ENCODE data around the gene FUT4. TPM values are rescaled to one million over a fixed set of nuclear protein-coding genes. Genes with fewer than 3 reads are reported as not detected.
A peak's percentile ranks its signal among the peaks of the same experiment; 100 is the strongest.

Gene FUT4
- total and polyA plus RNA-seq, 2 experiments from 2014 or later: 5.9 to 13.9 TPM

DNA sequence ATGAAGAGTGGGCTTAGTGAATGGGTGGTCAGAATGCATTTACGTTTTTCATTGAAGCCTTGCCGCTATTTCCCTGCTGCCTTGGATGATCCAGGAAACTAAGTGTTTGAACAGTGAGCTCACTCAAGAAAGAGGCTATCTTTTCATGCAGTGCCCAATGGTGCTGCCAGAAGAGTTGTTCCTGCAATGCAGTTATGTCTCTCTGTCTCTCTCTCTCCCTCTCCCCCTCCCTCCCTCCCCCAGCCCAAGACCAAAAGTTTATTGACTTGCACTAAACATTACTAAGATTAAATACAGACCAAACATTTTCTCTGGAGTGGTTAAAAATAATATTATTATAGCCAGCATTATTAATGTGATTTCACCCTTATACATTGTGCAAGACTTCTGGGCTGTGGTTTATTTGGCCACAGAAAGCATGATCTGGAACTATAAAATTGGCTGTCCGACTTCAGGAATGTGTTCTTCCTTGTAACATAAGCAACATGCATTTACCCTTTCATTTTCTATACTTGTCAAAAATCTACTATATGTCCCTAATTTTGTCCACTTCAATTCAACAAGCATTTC, 6.6 kb upstream of the FUT4 start:
- TF ChIP-seq EZH2 (IDR thresholded peaks at IDR 0.05; ENCODE audit: borderline replicate concordance): no peak
- TF ChIP-seq, protein P1, sequence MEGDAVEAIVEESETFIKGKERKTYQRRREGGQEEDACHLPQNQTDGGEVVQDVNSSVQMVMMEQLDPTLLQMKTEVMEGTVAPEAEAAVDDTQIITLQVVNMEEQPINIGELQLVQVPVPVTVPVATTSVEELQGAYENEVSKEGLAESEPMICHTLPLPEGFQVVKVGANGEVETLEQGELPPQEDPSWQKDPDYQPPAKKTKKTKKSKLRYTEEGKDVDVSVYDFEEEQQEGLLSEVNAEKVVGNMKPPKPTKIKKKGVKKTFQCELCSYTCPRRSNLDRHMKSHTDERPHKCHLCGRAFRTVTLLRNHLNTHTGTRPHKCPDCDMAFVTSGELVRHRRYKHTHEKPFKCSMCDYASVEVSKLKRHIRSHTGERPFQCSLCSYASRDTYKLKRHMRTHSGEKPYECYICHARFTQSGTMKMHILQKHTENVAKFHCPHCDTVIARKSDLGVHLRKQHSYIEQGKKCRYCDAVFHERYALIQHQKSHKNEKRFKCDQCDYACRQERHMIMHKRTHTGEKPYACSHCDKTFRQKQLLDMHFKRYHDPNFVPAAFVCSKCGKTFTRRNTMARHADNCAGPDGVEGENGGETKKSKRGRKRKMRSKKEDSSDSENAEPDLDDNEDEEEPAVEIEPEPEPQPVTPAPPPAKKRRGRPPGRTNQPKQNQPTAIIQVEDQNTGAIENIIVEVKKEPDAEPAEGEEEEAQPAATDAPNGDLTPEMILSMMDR (IDR thresholded peaks at IDR 0.05; ENCODE audit: poor library complexity): no peak
- no peak for TF ChIP-seq EZH2phosphoT487 (IDR thresholded peaks at IDR 0.05; ENCODE audit: low read depth, severe bottlenecking, unreplicated experiment)
- Histone ChIP-seq H3K27me3 (no peaks in the 10 kb centered on the region), H3K27ac (no peak overlapping the region), H3K4me2 (no peak overlapping the region), H2AFZ (no peak overlapping the region), H3K9me2 (replicated peaks; ENCODE audit: insufficient read depth) (no peaks in the 10 kb centered on the region), H3K4me1 (ENCODE audit: insufficient read depth) (no peaks in the 10 kb centered on the region), H4K20me1 (ENCODE audit: insufficient read depth, poor library complexity, severe bottlenecking) (no peaks in the 10 kb centered on the region), H3K9me3 (ENCODE audit: low read depth) (no peaks in the 10 kb centered on the region), H3K36me3 (replicated peaks; ENCODE audit: insufficient read depth, low read depth) (no peaks in the 10 kb centered on the region), H3K79me2 (no peaks in the 10 kb centered on the region), H3K4me3 (no peak overlapping the region)
- 46% methylated on average over 3 of the region's 3 CpGs for WGBS (ENCODE audit: low lambda C conversion rate, missing lambda C conversion rate)
- no peak for DNase-seq (ENCODE audit: low spot score)

DNA sequence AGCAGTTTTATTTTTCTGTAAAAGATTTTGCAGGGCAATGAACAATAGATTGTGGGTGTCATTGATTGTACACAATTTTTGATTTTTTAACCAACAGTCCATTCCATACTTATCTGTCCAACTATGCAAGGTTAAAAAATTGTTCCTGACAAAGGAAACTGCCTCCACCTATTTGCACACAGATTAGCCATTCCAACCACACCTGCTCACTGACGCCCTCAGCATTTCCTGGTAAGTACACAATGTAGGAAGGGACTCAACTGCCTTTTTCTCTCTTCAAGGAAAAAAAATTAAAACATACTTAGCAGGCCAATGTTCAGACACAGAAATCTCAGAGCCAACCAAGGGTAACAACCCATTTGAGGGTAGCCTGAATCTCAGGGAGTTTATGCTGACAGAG, 4.3 kb upstream of the FUT4 start:
- H3K27me3 ChIP-seq: no peaks in the 10 kb centered on the region
- H3K27ac ChIP-seq: peak overlapping the region; percentile 85
- H3K36me3 ChIP-seq (replicated peaks; ENCODE audit: insufficient read depth, low read depth): no peaks in the 10 kb centered on the region
- peaks cover 3% of the 10 kb centered on the region for H3K79me2 ChIP-seq
- peaks cover 8% of the 10 kb centered on the region for H3K4me1 ChIP-seq (ENCODE audit: insufficient read depth)
- WGBS (ENCODE audit: low lambda C conversion rate, missing lambda C conversion rate): 61% methylated on average over 1 of the region's 1 CpG
- no peak overlapping the region for H2AFZ ChIP-seq
- no peak overlapping the region for H3K4me3 ChIP-seq
- H3K9me2 ChIP-seq (replicated peaks; ENCODE audit: insufficient read depth): no peaks in the 10 kb centered on the region
- H4K20me1 ChIP-seq (ENCODE audit: insufficient read depth, poor library complexity, severe bottlenecking): no peaks in the 10 kb centered on the region
- TF ChIP-seq EZH2phosphoT487 (IDR thresholded peaks at IDR 0.05; ENCODE audit: low read depth, severe bottlenecking, unreplicated experiment) (no peak), EZH2 (IDR thresholded peaks at IDR 0.05; ENCODE audit: borderline replicate concordance) (no peak)
- TF ChIP-seq, protein P1 (IDR thresholded peaks at IDR 0.05; ENCODE audit: poor library complexity): no peak
- H3K4me2 ChIP-seq: no peak overlapping the region
- no peaks in the 10 kb centered on the region for H3K9me3 ChIP-seq (ENCODE audit: low read depth)
- peak; percentile 54 for DNase-seq (ENCODE audit: low spot score)

DNA sequence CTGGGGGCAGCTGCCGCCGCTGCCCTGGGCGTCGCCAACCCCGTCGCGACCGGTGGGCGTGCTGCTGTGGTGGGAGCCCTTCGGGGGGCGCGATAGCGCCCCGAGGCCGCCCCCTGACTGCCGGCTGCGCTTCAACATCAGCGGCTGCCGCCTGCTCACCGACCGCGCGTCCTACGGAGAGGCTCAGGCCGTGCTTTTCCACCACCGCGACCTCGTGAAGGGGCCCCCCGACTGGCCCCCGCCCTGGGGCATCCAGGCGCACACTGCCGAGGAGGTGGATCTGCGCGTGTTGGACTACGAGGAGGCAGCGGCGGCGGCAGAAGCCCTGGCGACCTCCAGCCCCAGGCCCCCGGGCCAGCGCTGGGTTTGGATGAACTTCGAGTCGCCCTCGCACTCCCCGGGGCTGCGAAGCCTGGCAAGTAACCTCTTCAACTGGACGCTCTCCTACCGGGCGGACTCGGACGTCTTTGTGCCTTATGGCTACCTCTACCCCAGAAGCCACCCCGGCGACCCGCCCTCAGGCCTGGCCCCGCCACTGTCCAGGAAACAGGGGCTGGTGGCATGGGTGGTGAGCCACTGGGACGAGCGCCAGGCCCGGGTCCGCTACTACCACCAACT, 1.0 kb downstream of the FUT4 start:
- peak overlapping the region; percentile 97 for H3K27ac ChIP-seq
- no peaks in the 10 kb centered on the region for H3K36me3 ChIP-seq (replicated peaks; ENCODE audit: insufficient read depth, low read depth)
- H3K27me3 ChIP-seq: no peaks in the 10 kb centered on the region
- TF ChIP-seq EZH2 (IDR thresholded peaks at IDR 0.05; ENCODE audit: borderline replicate concordance) (no peak), EZH2phosphoT487 (IDR thresholded peaks at IDR 0.05; ENCODE audit: low read depth, severe bottlenecking, unreplicated experiment) (no peak)
- TF ChIP-seq, protein P1 (IDR thresholded peaks at IDR 0.05; ENCODE audit: poor library complexity): peak; percentile 3
- H3K4me2 ChIP-seq: peak overlapping the region; percentile 74
- no peaks in the 10 kb centered on the region for H4K20me1 ChIP-seq (ENCODE audit: insufficient read depth, poor library complexity, severe bottlenecking)
- peak; percentile 64 for DNase-seq (ENCODE audit: low spot score)
- H3K79me2 ChIP-seq: peaks cover 49% of the 10 kb centered on the region
- H2AFZ ChIP-seq: peak overlapping the region; percentile 43
- WGBS (ENCODE audit: low lambda C conversion rate, missing lambda C conversion rate): 7% methylated on average over 42 of the region's 59 CpGs
- peak overlapping the region; percentile 31 for H3K4me3 ChIP-seq
- peaks cover 23% of the 10 kb centered on the region for H3K4me1 ChIP-seq (ENCODE audit: insufficient read depth)
- H3K9me2 ChIP-seq (replicated peaks; ENCODE audit: insufficient read depth): no peaks in the 10 kb centered on the region
- no peaks in the 10 kb centered on the region for H3K9me3 ChIP-seq (ENCODE audit: low read depth)
